K562 (cell line): ENCODE results near the gene SLC25A20. TPM values are rescaled to one million over a fixed set of nuclear protein-coding genes. Genes with fewer than 3 reads are reported as not detected.

ENCODE experiments used
- ARID1B ChIP-seq: fragments of 450-650 bp; IDR thresholded peaks from 2 replicates; pipeline ENCODE4 v1.6.1; 2016; ENCODE audit warnings: antibody characterized with exemption, mild to moderate bottlenecking, inconsistent platforms
- GMEB1 ChIP-seq: fragments of 250-450 bp; sonication (Bioruptor Pico); IDR thresholded peaks from 2 replicates; pipeline ENCODE4 v1.4.0; 2020; ENCODE audit warnings: mild to moderate bottlenecking
- HDAC8 ChIP-seq: fragments of 450-650 bp; IDR thresholded peaks from 2 replicates; pipeline ENCODE4 v1.6.1; 2016; ENCODE audit warnings: mild to moderate bottlenecking, missing genetic modification characterization, moderate library complexity, missing compliant biosample characterization
- HNRNPL ChIP-seq: fragments of 200-400 bp; formaldehyde crosslinking; IDR thresholded peaks from 2 replicates; pipeline ENCODE4 v1.6.1; 2017; ENCODE audit warnings: low read depth, mild to moderate bottlenecking, low read length
- KLF13 ChIP-seq: fragments of 450-650 bp; IDR thresholded peaks from 2 replicates; pipeline ENCODE4 v1.6.1; 2016; ENCODE audit warnings: missing genetic modification characterization, low read depth, mild to moderate bottlenecking, missing compliant biosample characterization, moderate library complexity, borderline replicate concordance
- NCOR1 ChIP-seq: fragments of 450-650 bp; IDR thresholded peaks from 2 replicates; pipeline ENCODE4 v1.6.1; 2016; ENCODE audit warnings: mild to moderate bottlenecking, moderate library complexity
- PRMT5 ChIP-seq: sonication (generic); formaldehyde crosslinking; IDR thresholded peaks from 2 replicates; pipeline ENCODE4 v1.5.0; 2020; ENCODE audit warnings: missing genetic modification reagents
- RBM25 ChIP-seq: fragments of 200-400 bp; formaldehyde crosslinking; IDR thresholded peaks from 2 replicates; pipeline ENCODE4 v1.6.1; 2018; ENCODE audit warnings: low read length, low read depth, moderate library complexity; ENCODE audit not compliant: severe bottlenecking
- RERE ChIP-seq: sonication (generic); formaldehyde crosslinking; IDR thresholded peaks from 2 replicates; pipeline ENCODE4 v1.8.0; 2023; ENCODE audit warnings: missing genetic modification reagents, mild to moderate bottlenecking, borderline replicate concordance
- SAFB ChIP-seq: fragments of 200-400 bp; formaldehyde crosslinking; IDR thresholded peaks from 2 replicates; pipeline ENCODE4 v1.6.1; 2017; ENCODE audit warnings: low read depth, low read length, borderline replicate concordance
- VEZF1 ChIP-seq: fragments of 200-800 bp; sonication (Bioruptor generic); IDR thresholded peaks from 2 replicates; pipeline ENCODE4 v1.6.1; 2017; ENCODE audit warnings: missing genetic modification characterization, missing compliant biosample characterization
- ZFX ChIP-seq: sonication (generic); formaldehyde crosslinking; IDR thresholded peaks from 2 replicates; pipeline ENCODE4 v1.8.0; 2022; ENCODE audit warnings: mild to moderate bottlenecking, missing genetic modification reagents, moderate library complexity
- polyA plus RNA-seq, 8 experiments: library from polyadenylated mRNA; depleted of rRNA in 4 of 8; stranded (reverse) in 5 of 8; unstranded in 3 of 8; fragments of >200 nt; fragmentation: Nextera tagmentation in 2 of 8; fragmentation: Illumina TruSeq in 1 of 8; extraction: Ambion mirVana in 2 of 8; extraction: Trizol in 1 of 8; gene quantifications; 2 replicates each; pipeline versions ENCODE4 v1.2.1 to v1.2.3, GENCODE V29; 2011 to 2014; ENCODE audit warnings: inconsistent platforms in 1 of 8, missing spikeins in 1 of 8
- total RNA-seq, 7 experiments: library from RNA; depleted of rRNA in 6 of 7; stranded (reverse); fragments of >200 nt in 6 of 7; fragmentation: Illumina TruSeq in 2 of 7; extraction: Trizol in 2 of 7; gene quantifications; 2 replicates each; pipeline versions ENCODE4 v1.2.1 to v1.2.3, GENCODE V29; 2011 to 2021; ENCODE audit warnings: low replicate concordance in 1 of 7
- TF ChIP-seq, protein P1 (sequence below), 2 experiments: IDR thresholded peaks; 2 replicates each; pipeline ENCODE4 v1.6.1; 2012; ENCODE audit warnings: improper control_type of control experiment in 2 of 2, low read depth in 2 of 2, low read length in 2 of 2, borderline replicate concordance in 1 of 2

SLC25A20 gene
- total and polyA plus RNA-seq, 9 of the 15 experiments (the other 6 are each of a cell fraction or from before 2014, with no cell fraction given) = 14.3 to 48.1 (median 21.6) TPM

- TF ChIP-seq, protein P1, sequence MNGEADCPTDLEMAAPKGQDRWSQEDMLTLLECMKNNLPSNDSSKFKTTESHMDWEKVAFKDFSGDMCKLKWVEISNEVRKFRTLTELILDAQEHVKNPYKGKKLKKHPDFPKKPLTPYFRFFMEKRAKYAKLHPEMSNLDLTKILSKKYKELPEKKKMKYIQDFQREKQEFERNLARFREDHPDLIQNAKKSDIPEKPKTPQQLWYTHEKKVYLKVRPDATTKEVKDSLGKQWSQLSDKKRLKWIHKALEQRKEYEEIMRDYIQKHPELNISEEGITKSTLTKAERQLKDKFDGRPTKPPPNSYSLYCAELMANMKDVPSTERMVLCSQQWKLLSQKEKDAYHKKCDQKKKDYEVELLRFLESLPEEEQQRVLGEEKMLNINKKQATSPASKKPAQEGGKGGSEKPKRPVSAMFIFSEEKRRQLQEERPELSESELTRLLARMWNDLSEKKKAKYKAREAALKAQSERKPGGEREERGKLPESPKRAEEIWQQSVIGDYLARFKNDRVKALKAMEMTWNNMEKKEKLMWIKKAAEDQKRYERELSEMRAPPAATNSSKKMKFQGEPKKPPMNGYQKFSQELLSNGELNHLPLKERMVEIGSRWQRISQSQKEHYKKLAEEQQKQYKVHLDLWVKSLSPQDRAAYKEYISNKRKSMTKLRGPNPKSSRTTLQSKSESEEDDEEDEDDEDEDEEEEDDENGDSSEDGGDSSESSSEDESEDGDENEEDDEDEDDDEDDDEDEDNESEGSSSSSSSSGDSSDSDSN (IDR thresholded peaks at IDR 0.05; ENCODE audit: borderline replicate concordance in 1 of 2, low read depth in 2 of 2, low read length in 2 of 2) = peak in 1 of 2 experiments; percentile 58; a peak in 1 of 4 replicates
- TF ChIP-seq GMEB1 (CRISPR knock-in tag) (0 out of 2 replicates have a peak, but pooled peaks have one; percentile 7), VEZF1 (CRISPR knock-in tag) (peak; percentile 61), RBM25 (peak; percentile 84), KLF13 (tag) (peak; percentile 73; the same call in 1 of the 2 replicates), SAFB (no peak), PRMT5 (CRISPR knock-in tag) (no peak), HNRNPL (peak; percentile 97), RERE (no peak), ARID1B (peak; percentile 21; the same call in 1 of the 2 replicates), NCOR1 (peak; percentile 58; the same call in 1 of the 2 replicates), HDAC8 (tag) (no peak), ZFX (peak; percentile 61)
Observed at GRCh38 chr3:48898383-48899234, at the start of gene SLC25A20 (continued).
